Endothelial cell of hepatic sinusoid (primary cell): ENCODE measurements around the gene DEAF1.
"Not testable (repeated sequence)": the region's sequence is repeated elsewhere in the genome, so short reads cannot be mapped to it uniquely, and the experiment has no call there.

Experiments
- in situ Hi-C: cut with HindIII; loops from 2 replicates; pipeline ENCODE4 v1.10.0; 2017; ENCODE audit warnings: low sequenced_read_pairs

The DEAF1 gene

DNA sequence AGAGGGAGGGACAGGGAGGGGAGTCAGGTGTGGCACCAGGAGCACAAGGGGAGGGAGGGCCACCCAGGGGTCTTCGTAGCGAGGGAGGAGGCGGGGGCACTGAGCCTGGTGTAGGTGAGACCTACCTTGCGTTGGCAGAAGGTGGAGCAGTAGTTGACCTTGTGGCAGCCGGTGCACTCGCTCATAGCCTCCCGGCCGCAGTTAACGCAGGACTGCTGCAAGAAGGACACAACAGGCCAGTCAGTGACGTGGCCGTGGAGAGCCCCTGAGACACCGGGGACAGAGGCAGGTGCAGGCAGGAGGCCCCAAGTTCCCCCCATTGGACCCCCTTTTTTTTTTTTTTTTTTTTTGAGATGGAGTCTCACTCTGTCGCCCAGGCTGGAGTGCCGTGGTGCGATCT is 41.2 kb downstream of the DEAF1 start:
- in situ Hi-C loops: loop anchor here (25.0 kb wide), 1 partner anchor 108 kb away; no protein-coding TSS in a partner anchor

DNA sequence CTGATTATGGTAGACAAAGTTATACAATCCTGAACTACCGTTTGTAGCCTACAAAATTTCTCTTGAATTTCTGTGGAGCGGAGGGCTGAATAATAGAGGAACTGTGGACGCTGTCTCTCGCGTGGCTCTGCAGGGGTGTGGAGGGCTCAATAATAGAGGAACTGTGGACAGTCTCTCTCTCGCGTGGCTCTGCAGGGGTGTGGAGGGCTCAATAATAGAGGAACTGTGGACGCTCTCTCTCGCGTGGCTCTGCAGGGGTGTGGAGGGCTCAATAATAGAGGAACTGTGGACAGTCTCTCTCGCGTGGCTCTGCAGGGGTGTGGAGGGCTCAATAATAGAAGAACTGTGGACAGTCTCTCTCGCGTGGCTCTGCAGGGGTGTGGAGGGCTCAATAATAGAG is 41.9 kb downstream of the DEAF1 start:
- in situ Hi-C loops: loop anchor here (25.0 kb wide), 1 partner anchor 109 kb away; no protein-coding TSS in a partner anchor

DNA sequence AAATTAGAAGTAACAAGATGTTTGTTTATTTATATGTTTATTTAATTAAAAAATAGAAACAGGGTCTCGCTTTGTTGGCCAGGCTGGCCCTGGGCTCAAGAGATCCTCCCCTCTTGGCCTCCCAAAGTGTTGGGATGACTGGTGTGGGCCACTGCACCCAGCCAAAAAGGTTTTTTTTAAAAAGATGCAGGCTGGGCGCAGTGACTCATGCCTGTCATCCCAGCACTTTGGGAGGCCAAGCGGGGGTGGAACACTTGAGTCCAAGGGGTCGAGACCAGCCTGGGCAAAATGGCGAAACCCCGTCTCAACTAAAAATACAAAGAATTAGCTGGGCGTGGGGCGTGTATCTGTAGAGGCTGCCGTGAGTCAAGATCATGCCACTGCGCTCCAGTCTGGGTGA is 44.5 kb downstream of the DEAF1 start:
- in situ Hi-C loops: loop anchor here (25.0 kb wide), 1 partner anchor 112 kb away; no protein-coding TSS in a partner anchor

DNA sequence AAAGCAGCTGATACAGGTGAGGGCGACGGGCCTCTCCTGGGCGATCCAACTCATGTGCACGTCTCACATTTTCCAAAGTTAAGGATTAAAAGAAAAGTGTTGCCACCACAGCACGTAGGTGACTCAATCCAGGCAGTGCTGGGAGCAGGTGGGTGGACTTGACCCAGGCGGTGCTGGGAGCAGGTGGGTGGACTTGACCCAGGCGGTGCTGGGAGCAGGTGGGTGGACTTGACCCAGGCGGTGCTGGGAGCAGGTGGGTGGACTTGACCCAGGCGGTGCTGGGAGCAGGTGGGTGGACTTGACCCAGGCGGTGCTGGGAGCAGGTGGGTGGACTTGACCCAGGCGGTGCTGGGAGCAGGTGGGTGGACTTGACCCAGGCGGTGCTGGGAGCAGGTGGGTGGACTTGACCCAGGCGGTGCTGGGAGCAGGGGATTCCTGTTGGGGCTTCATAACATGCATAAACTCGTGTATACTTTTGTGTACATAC is 47.3 kb downstream of the DEAF1 start:
- in situ Hi-C loops: not testable (repeated sequence)

DNA sequence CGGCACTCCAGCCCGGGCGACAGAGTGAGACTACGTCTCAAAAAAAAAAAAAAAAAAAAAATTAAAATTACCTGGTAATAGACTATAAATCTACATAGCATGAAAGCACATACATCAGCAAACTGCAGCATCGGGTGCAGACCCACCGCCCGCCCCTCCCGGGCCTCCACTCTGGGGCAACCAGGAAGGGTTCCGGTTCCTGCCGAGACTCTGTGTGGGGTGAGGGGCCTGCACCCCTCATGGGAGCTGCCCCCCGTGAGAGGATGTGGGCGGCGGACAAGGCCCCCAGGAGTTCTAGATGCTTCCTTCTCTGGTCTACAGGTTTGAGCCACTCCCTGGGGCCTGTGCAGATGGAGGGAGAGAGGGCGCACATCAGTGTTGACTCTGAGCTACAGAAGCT is 48.8 kb downstream of the DEAF1 start:
- in situ Hi-C loops: no loop called here

DNA sequence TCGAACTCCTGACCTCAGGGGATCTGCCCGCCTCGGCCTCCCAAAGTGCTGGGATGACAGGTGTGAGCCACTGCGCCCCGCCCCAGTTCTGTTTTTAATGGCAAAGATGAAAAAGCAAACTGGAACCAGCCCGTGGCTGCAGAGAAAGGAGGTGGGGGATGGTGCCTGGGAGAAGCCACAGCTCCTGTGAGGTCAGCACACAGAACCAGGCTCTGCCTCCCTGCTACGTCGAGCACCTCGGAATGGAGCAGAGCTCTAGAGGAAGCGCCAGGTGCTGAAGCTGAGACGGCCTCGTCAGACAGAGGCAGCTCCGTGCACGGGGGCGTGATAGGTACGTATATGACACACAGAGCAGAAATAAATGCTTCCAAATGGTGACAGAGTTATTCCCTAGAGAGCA is 49.5 kb downstream of the DEAF1 start:
- in situ Hi-C loops: no loop called here

DNA sequence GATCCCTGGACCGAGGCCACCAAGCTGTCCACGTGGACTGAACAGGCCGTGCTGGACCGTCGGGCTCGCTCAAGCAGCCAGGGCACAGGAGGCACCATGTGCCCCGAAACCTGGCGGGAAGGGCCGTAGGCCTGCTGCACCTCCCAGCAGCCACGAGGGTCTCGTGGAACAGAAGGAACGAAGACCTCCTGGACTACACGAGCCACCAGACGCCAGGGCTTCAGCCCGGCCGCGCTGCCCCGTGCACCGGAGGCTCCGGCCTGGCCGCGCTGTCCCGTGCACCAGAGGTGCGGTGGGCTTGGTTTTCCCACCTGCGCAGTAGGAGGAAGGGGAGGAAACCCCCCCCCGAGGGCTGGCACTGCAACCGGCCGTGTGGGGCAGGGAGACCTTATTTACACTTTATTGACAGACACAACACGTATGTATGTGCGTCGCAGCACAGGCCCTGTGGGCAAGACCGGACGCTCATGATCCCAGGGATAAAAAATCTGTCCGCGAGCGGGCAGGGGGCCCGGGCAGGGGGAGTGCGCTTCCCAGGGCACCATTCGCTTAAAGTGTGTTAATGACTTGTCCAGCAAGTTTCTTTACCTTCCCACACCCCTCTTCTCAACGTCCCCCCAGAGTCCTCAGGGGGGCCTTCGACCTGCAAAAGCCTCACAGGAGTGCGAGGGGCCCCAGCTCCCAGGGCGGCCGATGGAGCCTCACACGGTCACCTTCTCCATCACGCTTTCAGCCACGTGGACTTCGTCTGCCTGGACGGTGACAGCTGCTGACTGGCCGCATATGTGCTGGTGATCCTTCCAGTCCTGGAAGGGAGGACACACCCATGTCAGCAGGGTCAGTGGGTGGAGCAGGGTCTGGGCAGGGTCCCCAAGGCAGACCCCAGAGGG is 50.9 kb downstream of the DEAF1 start:
- in situ Hi-C loops: no loop called here

DNA sequence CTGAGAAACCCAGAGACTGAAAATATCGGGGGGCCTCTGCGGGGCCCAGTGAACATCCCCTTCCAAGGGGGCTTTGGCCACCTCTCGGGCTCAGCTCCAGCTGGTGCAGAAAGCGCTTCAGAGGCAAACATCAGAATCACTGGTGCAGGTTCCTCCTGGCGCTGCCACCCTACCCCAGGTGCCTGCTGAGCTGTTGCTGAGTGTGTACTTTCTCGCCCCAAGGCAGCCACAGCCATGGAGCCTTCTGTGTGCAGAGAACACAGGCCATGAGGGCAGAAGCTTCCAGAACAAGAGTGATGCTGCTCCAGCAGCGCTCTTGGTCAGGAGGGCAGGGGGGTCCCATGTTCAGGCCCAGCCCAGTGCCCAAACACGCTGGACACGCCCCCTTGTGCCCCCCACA is 51.7 kb downstream of the DEAF1 start:
- in situ Hi-C loops: no loop called here

DNA sequence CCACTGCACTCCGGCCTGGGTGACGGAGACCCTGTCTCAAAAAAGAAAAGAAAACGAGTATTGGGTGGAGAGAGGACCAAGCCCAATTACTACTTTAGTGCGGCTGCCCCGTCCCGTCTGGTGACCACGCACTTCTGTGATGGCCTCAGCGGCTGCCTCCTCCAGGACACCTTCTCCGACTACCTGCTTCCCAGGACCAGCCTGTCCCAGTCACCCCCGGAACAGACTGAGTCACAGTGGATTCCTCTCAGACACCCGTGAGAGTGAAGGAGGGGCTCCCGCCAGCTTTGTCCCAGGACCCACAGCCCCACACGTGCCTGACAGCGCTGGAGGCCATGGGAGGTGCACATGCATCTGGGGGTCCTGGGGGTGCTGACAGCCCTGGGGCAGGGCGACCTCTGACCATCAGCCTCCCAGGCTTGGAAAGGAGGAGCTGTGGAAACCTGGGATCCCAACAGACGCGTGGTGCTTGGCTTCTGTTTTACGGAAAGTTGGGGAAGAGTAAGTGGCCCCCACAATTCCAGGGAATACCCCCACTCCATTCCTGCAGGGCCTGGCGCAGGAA is 53.1 kb downstream of the DEAF1 start:
- in situ Hi-C loops: no loop called here

DNA sequence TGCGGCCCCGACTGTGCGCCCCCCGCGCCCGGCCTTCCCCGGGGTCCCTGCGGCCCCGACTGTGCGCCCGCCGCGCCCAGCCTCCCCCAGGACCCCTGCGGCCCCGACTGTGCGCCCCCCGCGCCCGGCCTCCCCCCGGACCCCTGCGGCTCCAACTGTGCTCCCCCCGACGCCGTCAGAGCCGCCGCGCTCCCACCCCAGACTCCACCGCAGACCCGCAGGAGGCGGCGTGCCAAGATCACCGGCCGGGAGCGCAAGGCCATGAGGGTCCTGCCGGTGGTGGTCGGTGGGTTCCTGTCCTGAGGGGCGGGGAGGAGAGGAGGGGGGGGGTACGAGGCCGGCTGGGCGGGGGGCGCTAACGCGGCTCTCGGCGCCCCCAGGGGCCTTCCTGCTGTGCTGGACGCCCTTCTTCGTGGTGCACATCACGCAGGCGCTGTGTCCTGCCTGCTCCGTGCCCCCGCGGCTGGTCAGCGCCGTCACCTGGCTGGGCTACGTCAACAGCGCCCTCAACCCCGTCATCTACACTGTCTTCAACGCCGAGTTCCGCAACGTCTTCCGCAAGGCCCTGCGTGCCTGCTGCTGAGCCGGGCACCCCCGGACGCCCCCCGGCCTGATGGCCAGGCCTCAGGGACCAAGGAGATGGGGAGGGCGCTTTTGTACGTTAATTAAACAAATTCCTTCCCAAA is 54.9 kb downstream of the DEAF1 start:
- in situ Hi-C loops: no loop called here

DNA sequence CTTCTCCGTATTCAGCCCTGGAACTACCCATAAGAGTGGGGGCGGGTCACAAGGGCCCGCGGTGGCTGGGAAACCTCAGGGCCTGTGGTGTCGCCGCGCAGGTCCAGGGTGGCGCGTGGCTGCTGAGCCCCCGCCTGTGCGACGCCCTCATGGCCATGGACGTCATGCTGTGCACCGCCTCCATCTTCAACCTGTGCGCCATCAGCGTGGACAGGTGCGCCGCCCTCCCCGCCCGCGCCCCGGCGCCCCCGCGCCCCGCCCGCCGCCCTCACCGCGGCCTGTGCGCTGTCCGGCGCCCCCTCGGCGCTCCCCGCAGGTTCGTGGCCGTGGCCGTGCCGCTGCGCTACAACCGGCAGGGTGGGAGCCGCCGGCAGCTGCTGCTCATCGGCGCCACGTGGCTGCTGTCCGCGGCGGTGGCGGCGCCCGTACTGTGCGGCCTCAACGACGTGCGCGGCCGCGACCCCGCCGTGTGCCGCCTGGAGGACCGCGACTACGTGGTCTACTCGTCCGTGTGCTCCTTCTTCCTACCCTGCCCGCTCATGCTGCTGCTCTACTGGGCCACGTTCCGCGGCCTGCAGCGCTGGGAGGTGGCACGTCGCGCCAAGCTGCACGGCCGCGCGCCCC is 55.6 kb downstream of the DEAF1 start:
- in situ Hi-C loops: no loop called here

DNA sequence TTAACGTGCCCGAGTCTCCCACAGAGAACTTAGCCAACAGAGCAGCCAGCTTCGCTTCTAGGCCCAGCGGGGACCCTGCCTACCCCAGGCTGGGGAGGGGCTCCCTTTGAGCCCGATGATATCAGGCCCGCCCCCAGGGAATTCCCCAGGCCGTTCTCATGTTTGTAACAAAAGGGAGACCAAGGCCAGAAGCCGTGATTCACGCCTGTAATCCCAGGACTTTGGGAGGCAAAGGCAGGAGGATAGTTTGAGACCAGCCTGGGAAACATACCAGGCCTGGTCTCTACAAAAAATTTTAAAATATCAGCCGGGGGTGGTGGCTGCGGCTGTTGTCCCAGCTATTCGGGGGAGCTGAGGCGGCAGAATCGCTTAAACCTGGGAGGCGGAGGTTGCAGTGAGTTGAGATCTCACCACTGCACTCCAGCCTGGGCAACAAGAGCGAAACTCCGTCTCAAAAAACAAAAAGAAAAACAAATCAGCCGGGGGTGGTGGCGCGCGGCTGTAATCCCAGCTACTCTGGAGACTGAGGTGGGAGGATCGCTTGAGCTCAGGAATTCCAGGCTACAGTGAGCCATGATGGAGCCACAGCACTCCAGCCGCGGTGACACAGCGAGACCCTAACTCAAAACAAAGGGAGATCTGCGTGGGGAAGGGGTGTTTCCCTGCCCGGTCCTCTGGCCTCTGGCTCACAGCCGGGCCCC is 56.2 kb downstream of the DEAF1 start:
- in situ Hi-C loops: no loop called here

DNA sequence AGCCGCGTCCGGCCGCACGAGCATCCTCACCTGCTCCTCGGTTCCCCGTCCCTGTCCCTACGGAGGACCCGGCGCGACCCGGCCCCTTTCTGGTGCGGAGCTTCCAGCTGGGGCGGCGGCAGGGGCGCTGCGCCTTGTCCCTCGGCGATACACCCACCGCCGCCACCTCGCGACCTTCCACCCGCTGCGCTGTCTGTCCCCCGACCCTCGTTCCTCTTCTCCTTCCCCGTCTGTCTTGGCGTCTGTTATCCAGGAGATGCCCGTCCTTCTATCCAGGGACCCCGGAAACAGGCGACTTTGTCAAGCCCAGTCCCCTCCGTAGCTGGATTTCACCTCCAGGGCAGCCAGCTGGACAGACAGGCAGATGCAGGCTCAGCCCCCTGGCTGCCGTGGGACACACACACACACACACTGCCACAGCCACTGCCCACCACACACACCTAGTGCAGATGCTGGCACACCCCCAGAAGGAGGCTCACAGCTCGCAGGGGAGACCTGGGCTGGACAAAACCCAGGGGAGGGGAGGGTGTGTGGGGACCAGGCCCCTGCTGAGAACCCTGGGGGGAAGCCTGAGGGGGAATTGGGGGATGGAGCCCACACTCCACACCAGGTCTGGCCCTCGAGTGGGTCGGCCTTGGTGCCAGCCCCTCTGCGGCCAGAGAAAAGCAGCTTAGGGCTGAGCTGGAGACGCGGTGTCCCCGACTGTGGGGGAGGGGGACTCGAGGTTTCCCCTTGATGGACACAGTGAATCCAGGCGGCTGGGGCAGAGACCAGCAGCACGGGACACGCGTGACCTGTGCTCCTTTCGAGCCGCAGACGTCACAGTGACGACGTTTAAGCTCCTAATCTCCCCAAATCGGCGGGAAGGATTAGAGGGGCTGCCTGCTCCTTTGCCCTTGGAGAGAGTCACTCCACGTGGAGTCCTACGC is 57.2 kb downstream of the DEAF1 start:
- in situ Hi-C loops: no loop called here

DNA sequence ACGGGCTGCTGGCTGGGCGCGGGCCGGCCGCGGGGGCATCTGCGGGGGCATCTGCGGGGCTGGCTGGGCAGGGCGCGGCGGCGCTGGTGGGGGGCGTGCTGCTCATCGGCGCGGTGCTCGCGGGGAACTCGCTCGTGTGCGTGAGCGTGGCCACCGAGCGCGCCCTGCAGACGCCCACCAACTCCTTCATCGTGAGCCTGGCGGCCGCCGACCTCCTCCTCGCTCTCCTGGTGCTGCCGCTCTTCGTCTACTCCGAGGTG is 57.8 kb downstream of the DEAF1 start:
- in situ Hi-C loops: no loop called here

DNA sequence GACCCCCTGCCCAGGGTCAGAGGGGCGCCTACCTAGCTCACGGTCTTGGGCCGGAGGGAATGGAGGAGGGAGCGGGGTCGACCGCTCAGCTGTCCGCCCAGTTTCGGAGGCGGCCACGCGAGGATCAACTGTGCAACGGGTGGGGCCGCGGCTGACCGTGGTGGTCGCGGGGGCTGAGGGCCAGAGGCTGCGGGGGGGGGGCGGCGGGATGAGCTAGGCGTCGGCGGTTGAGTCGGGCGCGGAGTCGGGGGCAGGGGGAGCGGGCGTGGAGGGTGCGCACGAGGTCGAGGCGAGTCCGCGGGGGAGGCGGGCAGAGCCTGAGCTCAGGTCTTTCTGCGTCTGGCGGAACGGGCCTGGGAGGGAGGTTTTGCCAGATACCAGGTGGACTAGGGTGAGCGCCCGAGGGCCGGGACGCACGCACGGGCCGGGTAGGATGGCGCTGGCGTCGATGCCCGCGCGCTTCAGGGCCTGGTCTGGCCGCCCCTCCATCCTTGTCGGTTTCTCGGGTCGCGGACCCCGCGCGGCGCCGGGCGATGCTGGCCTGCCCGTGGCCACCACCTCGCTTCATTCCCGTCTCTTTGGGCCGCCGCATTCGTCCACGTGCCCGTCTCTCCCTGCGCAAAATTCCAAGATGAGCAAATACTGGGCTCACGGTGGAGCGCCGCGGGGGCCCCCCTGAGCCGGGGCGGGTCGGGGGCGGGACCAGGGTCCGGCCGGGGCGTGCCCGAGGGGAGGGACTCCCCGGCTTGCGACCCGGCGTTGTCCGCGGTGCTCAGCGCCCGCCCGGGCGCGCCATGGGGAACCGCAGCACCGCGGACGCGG is 58.3 kb downstream of the DEAF1 start, which contains the start of gene DRD4:
DRD4 (plus strand) TSS at position 759 of the 822 bp plus-strand sequence; CDS start at position 795, 36 bp downstream.
- in situ Hi-C loops: no loop called here

DNA sequence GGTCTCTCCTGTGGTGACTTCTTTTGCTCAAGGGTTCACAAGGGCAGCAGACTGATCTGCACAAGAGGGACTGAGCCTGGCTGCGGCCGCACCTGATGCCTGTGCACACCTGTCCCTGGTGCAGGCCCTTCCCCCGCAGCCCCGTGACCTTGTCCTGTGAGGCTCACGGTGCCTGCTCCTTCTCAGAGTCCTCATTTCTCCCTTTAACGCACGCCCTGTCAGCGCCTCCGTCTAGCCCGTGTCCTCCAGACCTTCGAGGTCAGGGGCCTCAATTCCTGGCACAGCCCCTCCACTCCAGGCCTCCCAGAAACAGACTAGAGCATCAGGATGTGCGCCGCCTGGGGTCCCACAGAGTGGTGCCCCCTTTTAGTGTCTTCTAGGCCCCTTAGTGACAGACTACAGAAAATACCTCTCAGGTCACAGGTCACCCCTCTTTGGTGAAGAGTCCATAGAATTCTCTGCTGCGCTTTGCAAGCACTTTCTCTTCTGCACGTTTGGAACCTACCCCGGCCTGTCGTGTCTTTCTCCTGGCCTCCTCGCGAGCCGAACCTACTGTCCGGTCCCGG is 59.0 kb downstream of the DEAF1 start:
- in situ Hi-C loops: no loop called here

DNA sequence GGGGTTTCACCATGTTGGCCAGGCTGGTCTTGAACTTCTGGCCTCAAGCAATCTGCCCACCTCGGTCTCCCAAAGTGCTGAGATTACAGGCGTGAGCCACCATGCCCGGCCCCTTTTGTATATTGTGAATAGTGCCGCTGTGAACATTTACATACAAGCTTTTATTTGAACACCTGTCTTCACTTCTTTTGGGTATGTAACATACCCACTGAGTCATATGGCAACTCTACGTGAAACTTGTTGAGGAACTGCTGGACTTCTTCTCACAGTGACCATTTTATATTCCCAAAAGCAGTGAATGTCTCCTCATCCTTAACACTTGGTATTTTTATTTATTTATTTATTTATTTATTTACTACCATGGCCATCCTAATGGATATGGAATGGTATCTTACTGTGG is 64.2 kb downstream of the DEAF1 start:
- in situ Hi-C loops: no loop called here

DNA sequence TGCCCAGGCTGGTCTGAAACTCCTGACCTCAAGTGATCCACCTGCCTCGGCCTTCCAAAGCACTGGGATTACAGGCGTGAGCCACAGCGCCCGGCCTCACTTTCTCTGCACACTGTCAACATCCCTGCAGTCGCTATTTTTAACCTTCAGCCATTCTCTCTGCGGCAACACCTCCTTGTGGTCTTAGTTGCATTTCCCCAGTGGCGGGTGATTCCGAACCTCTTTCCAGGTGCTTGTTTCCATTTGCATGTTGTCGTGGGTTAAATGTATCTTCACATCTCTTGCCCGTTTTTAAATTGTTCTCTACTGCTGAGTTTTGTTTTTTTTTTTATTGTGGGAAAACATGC is 65.8 kb downstream of the DEAF1 start:
- in situ Hi-C loops: no loop called here

DNA sequence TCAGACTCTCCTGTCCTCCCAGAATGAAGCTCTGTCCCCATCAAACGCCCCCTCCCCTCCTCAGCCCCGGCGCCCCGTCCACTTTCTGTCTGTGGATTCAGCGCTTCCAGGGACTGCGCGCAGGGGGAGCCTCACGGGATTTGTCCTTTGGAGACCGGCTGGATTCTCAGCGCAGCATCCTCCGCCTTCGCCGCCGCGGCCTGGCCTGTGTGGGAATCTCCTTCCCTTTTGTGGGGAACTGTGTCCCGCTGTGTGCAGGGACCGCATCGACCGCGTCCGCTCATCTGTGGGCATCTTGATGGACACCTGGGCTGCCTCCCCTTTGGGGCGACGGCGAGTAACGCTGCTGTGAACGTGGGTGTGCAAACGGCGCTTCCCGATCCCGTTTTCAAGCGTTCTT is 67.0 kb downstream of the DEAF1 start:
- in situ Hi-C loops: no loop called here
